Effector memory CD8-positive, alpha-beta T cell (primary cell): ENCODE results near the gene EPS8L2.

Source experiments
- ATAC-seq: fragments of 150-1000 bp; cut with Tn5 transposase; replicated peaks from 2 replicates; pipeline ENCODE4 v1.10.0; 2021; ENCODE audit warnings: mild to moderate bottlenecking, moderate library complexity
- DNase-seq, 3 experiments: peaks; one replicate each; pipeline ENCODE4 v3.0.0; 2021
- H3K27ac Mint-ChIP-seq, 2 donors: one replicate each; pipeline ENCODE4 v1.8.0; 2022; ENCODE audit warnings: mild to moderate bottlenecking in 2 of 2, mixed read lengths in 2 of 2, moderate library complexity in 2 of 2
- H3K27me3 Mint-ChIP-seq, 2 donors: one replicate each; pipeline ENCODE4 v1.8.0; 2022; ENCODE audit warnings: mixed read lengths in 2 of 2
- H3K36me3 Mint-ChIP-seq: one replicate; pipeline ENCODE4 v1.8.0; 2022; ENCODE audit warnings: mild to moderate bottlenecking, moderate library complexity, mixed read lengths; ENCODE audit not compliant: insufficient read depth
- H3K4me1 Mint-ChIP-seq, 2 donors: one replicate each; pipeline ENCODE4 v1.8.0; 2022; ENCODE audit warnings: low read depth in 2 of 2, mixed read lengths in 2 of 2
- H3K4me3 Mint-ChIP-seq, 2 donors: one replicate each; pipeline ENCODE4 v1.8.0; 2022; ENCODE audit warnings: mild to moderate bottlenecking in 2 of 2, mixed read lengths in 2 of 2, moderate library complexity in 2 of 2
- H3K9me3 Mint-ChIP-seq, 2 donors: one replicate each; pipeline ENCODE4 v1.8.0; 2022; ENCODE audit warnings: mixed read lengths in 2 of 2

The EPS8L2 gene

GRCh38 chr11:748007-748359 lies 42.0 kb downstream of the EPS8L2 start:
- H3K27ac Mint-ChIP-seq, result peak overlapping the region; percentile 25 to 83
- H3K4me3 Mint-ChIP-seq, result peak overlapping the region; percentile 79 to 81
- H3K9me3 Mint-ChIP-seq, result no peaks in the 10 kb centered on the region
- DNase-seq, result no peak
- H3K27me3 Mint-ChIP-seq, result no peaks in the 10 kb centered on the region
- peaks cover 3 to 13% of the 10 kb centered on the region in 2 donors for H3K4me1 Mint-ChIP-seq
- H3K36me3 Mint-ChIP-seq, result peaks cover 4% of the 10 kb centered on the region
- ATAC-seq, result peak; percentile 3

- DNase-seq (no peak), ATAC-seq (no peak)
- Mint-ChIP-seq H3K4me1 (peaks cover 3 to 13% of the 10 kb centered on the region in 2 donors), H3K4me3 (no peak overlapping the region), H3K27ac (peak overlapping the region in 1 of 2 donors; percentile 12), H3K9me3 (no peaks in the 10 kb centered on the region), H3K36me3 (peaks cover 4% of the 10 kb centered on the region), H3K27me3 (no peaks in the 10 kb centered on the region)
These were observed 43.7 kb downstream of the EPS8L2 start for GRCh38 chr11:749731-750130.

- no peak overlapping the region for H3K27ac Mint-ChIP-seq
- no peak for ATAC-seq
- H3K4me3 Mint-ChIP-seq, result no peak overlapping the region
- H3K4me1 Mint-ChIP-seq, result peaks cover 2 to 3% of the 10 kb centered on the region in 2 donors
- H3K27me3 Mint-ChIP-seq, result no peaks in the 10 kb centered on the region
- H3K9me3 Mint-ChIP-seq, result no peaks in the 10 kb centered on the region
- peaks cover 61% of the 10 kb centered on the region for H3K36me3 Mint-ChIP-seq
- no peak for DNase-seq
These were observed 54.2 kb downstream of the EPS8L2 start for GRCh38 chr11:760236-760635.

GRCh38 chr11:761526-762108 lies 55.6 kb downstream of the EPS8L2 start:
- H3K9me3 Mint-ChIP-seq, result no peaks in the 10 kb centered on the region
- H3K4me3 Mint-ChIP-seq, result no peak overlapping the region
- DNase-seq (no peak), ATAC-seq (no peak)
- H3K4me1 Mint-ChIP-seq, result peaks cover 0 to 2% of the 10 kb centered on the region in 2 donors
- H3K36me3 Mint-ChIP-seq, result peaks cover 54% of the 10 kb centered on the region
- no peaks in the 10 kb centered on the region for H3K27me3 Mint-ChIP-seq
- no peak overlapping the region for H3K27ac Mint-ChIP-seq

GRCh38 chr11:762421-763072 lies 56.5 kb downstream of the EPS8L2 start:
- Mint-ChIP-seq H3K27me3 (no peaks in the 10 kb centered on the region), H3K36me3 (peaks cover 51% of the 10 kb centered on the region), H3K9me3 (no peaks in the 10 kb centered on the region), H3K27ac (no peak overlapping the region), H3K4me1 (peaks cover 0 to 2% of the 10 kb centered on the region in 2 donors), H3K4me3 (no peak overlapping the region)
- ATAC-seq (no peak), DNase-seq (no peak)

GRCh38 chr11:763073-763463 lies 57.0 kb downstream of the EPS8L2 start:
- no peak overlapping the region for H3K4me3 Mint-ChIP-seq
- H3K36me3 Mint-ChIP-seq, result peaks cover 45% of the 10 kb centered on the region
- DNase-seq (no peak), ATAC-seq (no peak)
- H3K27me3 Mint-ChIP-seq, result no peaks in the 10 kb centered on the region
- H3K4me1 Mint-ChIP-seq, result peaks cover 0 to 2% of the 10 kb centered on the region in 2 donors
- H3K9me3 Mint-ChIP-seq, result no peaks in the 10 kb centered on the region
- no peak overlapping the region for H3K27ac Mint-ChIP-seq

- peaks cover 0 to 2% of the 10 kb centered on the region in 2 donors for H3K4me1 Mint-ChIP-seq
- no peak overlapping the region for H3K27ac Mint-ChIP-seq
- DNase-seq (no peak), ATAC-seq (no peak)
- no peaks in the 10 kb centered on the region for H3K9me3 Mint-ChIP-seq
- peaks cover 39% of the 10 kb centered on the region for H3K36me3 Mint-ChIP-seq
- no peaks in the 10 kb centered on the region for H3K27me3 Mint-ChIP-seq
- H3K4me3 Mint-ChIP-seq, result no peak overlapping the region
These were observed 57.7 kb downstream of the EPS8L2 start for GRCh38 chr11:763549-764321.

- peaks cover 35% of the 10 kb centered on the region for H3K36me3 Mint-ChIP-seq
- DNase-seq (no peak), ATAC-seq (no peak)
- peaks cover 0 to 2% of the 10 kb centered on the region in 2 donors for H3K4me1 Mint-ChIP-seq
- no peak overlapping the region for H3K4me3 Mint-ChIP-seq
- H3K27ac Mint-ChIP-seq, result peak overlapping the region in 1 of 2 donors; percentile 35
- H3K27me3 Mint-ChIP-seq, result no peaks in the 10 kb centered on the region
- no peaks in the 10 kb centered on the region for H3K9me3 Mint-ChIP-seq
These were observed 58.4 kb downstream of the EPS8L2 start for GRCh38 chr11:764322-765024.

- H3K36me3 Mint-ChIP-seq, result peaks cover 38% of the 10 kb centered on the region
- H3K4me3 Mint-ChIP-seq, result no peak overlapping the region
- DNase-seq (peak; percentile 50 to 67 (median 56)), ATAC-seq (peak; percentile 90)
- H3K27ac Mint-ChIP-seq, result peak overlapping the region in 1 of 2 donors; percentile 35
- H3K27me3 Mint-ChIP-seq, result no peaks in the 10 kb centered on the region
- peaks cover 0 to 2% of the 10 kb centered on the region in 2 donors for H3K4me1 Mint-ChIP-seq
- H3K9me3 Mint-ChIP-seq, result no peaks in the 10 kb centered on the region
These were observed 59.2 kb downstream of the EPS8L2 start for GRCh38 chr11:765025-765801.

- no peak for ATAC-seq
These were observed 59.7 kb downstream of the EPS8L2 start for GRCh38 chr11:765802-766091.

GRCh38 chr11:766106-766935 lies 60.3 kb downstream of the EPS8L2 start:
- H3K27ac Mint-ChIP-seq, result peak overlapping the region in 1 of 2 donors; percentile 29
- H3K4me3 Mint-ChIP-seq, result no peak overlapping the region
- ATAC-seq (no peak), DNase-seq (no peak)
- H3K36me3 Mint-ChIP-seq, result peaks cover 32% of the 10 kb centered on the region
- H3K27me3 Mint-ChIP-seq, result no peaks in the 10 kb centered on the region
- no peaks in the 10 kb centered on the region for H3K9me3 Mint-ChIP-seq
- H3K4me1 Mint-ChIP-seq, result peaks cover 0 to 2% of the 10 kb centered on the region in 2 donors

More at GRCh38 chr11:765802-766091, 59.7 kb downstream of the EPS8L2 start:
- no peaks in the 10 kb centered on the region for H3K9me3 Mint-ChIP-seq
- H3K36me3 Mint-ChIP-seq, result peaks cover 36% of the 10 kb centered on the region
- peaks cover 0 to 2% of the 10 kb centered on the region in 2 donors for H3K4me1 Mint-ChIP-seq
- H3K27ac Mint-ChIP-seq, result peak overlapping the region in 1 of 2 donors; percentile 35
- no peak overlapping the region for H3K4me3 Mint-ChIP-seq
- DNase-seq, result no peak
- H3K27me3 Mint-ChIP-seq, result no peaks in the 10 kb centered on the region

- ATAC-seq (no peak), DNase-seq (no peak)
- peaks cover 0 to 2% of the 10 kb centered on the region in 2 donors for H3K4me1 Mint-ChIP-seq
- peaks cover 29% of the 10 kb centered on the region for H3K36me3 Mint-ChIP-seq
- no peak overlapping the region for H3K4me3 Mint-ChIP-seq
- peak overlapping the region in 1 of 2 donors; percentile 29 for H3K27ac Mint-ChIP-seq
- H3K27me3 Mint-ChIP-seq, result no peaks in the 10 kb centered on the region
- H3K9me3 Mint-ChIP-seq, result no peaks in the 10 kb centered on the region
These were observed 60.8 kb downstream of the EPS8L2 start for GRCh38 chr11:766936-767210.
